B cell (primary cell): ENCODE data around the gene PMM1. TPM values are rescaled to one million over a fixed set of nuclear protein-coding genes. Genes with fewer than 3 reads are reported as not detected.

Source experiments
- ATAC-seq: fragments of 200-7000 bp; cut with Tn5 transposase; one replicate; pipeline ENCODE4 v1.10.0; 2021; ENCODE audit warnings: low read depth, mild to moderate bottlenecking, moderate number of reproducible peaks, moderate library complexity
- CTCF ChIA-PET: fragments of 350-600 bp; sonication (Branson Sonifier 250); formaldehyde crosslinking; loops from one replicate; lab custom pipeline; 2021; ENCODE audit warnings: antibody characterized with exemption, inconsistent platforms; lab: Charles Lee
- POLR2A ChIA-PET: fragments of 350-600 bp; sonication (Branson Sonifier 250); formaldehyde crosslinking; loops from one replicate; lab custom pipeline; 2021; ENCODE audit warnings: antibody characterized with exemption; lab: Charles Lee
- DNase-seq: peaks from one replicate; pipeline ENCODE4 v3.0.0; 2013
- H2AFZ ChIP-seq: 2 replicates; pipeline ENCODE4 v1.6.1; 2012; ENCODE audit warnings: mild to moderate bottlenecking, low read depth, low read length; ENCODE audit not compliant: insufficient read depth, poor library complexity, severe bottlenecking
- H3K27ac ChIP-seq, 2 donors: 1 replicate in 1 of 2; 2 replicates in 1 of 2; pipeline ENCODE4 v1.5.1; 2012 to 2013; ENCODE audit warnings: low read length in 2 of 2, mild to moderate bottlenecking in 2 of 2, moderate library complexity in 1 of 2
- H3K27me3 ChIP-seq, 4 experiments: fragments of 200-600 bp in 1 of 4; sonication (generic) in 1 of 4; replicated peaks in 1 of 4; 1 replicate in 2 of 4; 2 replicates in 2 of 4; pipeline versions ENCODE4 v1.6.1 to v1.7.0; 2013 to 2016; ENCODE audit warnings: low read length in 3 of 4, mild to moderate bottlenecking in 2 of 4, mixed read lengths in 1 of 4, moderate library complexity in 1 of 4; ENCODE audit not compliant: insufficient read depth in 4 of 4, control insufficient read depth in 3 of 4; ENCODE audit errors: control extremely low read depth in 1 of 4
- H3K36me3 ChIP-seq, 2 experiments: replicated peaks in 1 of 2; 1 replicate in 1 of 2; 2 replicates in 1 of 2; pipeline versions ENCODE4 v1.6.1 to v1.7.1; 2013; ENCODE audit warnings: low read length in 1 of 2; ENCODE audit not compliant: insufficient read depth in 2 of 2, control insufficient read depth in 1 of 2; ENCODE audit errors: control extremely low read depth in 1 of 2, extremely low read depth in 1 of 2
- H3K4me1 ChIP-seq, 2 donors: fragments of 200-600 bp in 1 of 2; sonication (generic) in 1 of 2; 1 replicate in 1 of 2; 2 replicates in 1 of 2; pipeline versions ENCODE4 v1.5.1 to v1.6.1; 2013 to 2017; ENCODE audit warnings: low read length in 2 of 2; ENCODE audit not compliant: control insufficient read depth in 2 of 2, insufficient read depth in 2 of 2
- H3K4me2 ChIP-seq: replicated peaks from 2 replicates; pipeline ENCODE3; 2012; ENCODE audit warnings: mild to moderate bottlenecking, low read depth, low read length; ENCODE audit not compliant: poor library complexity, severe bottlenecking
- H3K4me3 ChIP-seq, 5 experiments: fragments of 200-600 bp in 1 of 5; sonication (generic) in 1 of 5; 1 replicate in 3 of 5; 2 replicates in 2 of 5; pipeline versions ENCODE4 v1.5.1 to v1.7.0; 2011 to 2016; ENCODE audit warnings: low read length in 4 of 5, mild to moderate bottlenecking in 4 of 5, low read depth in 2 of 5, control low read depth in 1 of 5, moderate library complexity in 1 of 5; ENCODE audit not compliant: insufficient read depth in 1 of 5; ENCODE audit errors: control extremely low read depth in 1 of 5, extremely low read depth in 1 of 5
- H3K79me2 ChIP-seq: fragments of 200-600 bp; sonication (generic); one replicate; pipeline ENCODE4 v1.6.0; 2016; ENCODE audit warnings: low read length; ENCODE audit not compliant: control insufficient read depth, insufficient read depth
- H3K9ac ChIP-seq: fragments of 200-600 bp; sonication (generic); 2 replicates; pipeline ENCODE4 v1.6.1; 2017; ENCODE audit warnings: mild to moderate bottlenecking, low read length, moderate library complexity
- H3K9me3 ChIP-seq, 3 donors: one replicate each; pipeline versions ENCODE4 v1.6.1 to v1.7.1; 2013; ENCODE audit warnings: low read length in 2 of 3; ENCODE audit not compliant: control insufficient read depth in 2 of 3, insufficient read depth in 1 of 3; ENCODE audit errors: control extremely low read depth in 1 of 3
- H4K20me1 ChIP-seq: 2 replicates; pipeline ENCODE4 v1.6.0; 2012; ENCODE audit warnings: mild to moderate bottlenecking, low read length; ENCODE audit not compliant: insufficient read depth, control insufficient read depth, poor library complexity, severe bottlenecking
- H3K27ac Mint-ChIP-seq: one replicate; pipeline ENCODE4 v1.8.0; 2021; ENCODE audit warnings: mixed read lengths
- H3K27me3 Mint-ChIP-seq: one replicate; pipeline ENCODE4 v1.8.0; 2021; ENCODE audit warnings: mixed read lengths
- H3K4me1 Mint-ChIP-seq: one replicate; pipeline ENCODE4 v1.8.0; 2021; ENCODE audit warnings: mixed read lengths
- H3K4me3 Mint-ChIP-seq: one replicate; pipeline ENCODE4 v1.8.0; 2021; ENCODE audit warnings: mixed read lengths
- H3K9me3 Mint-ChIP-seq: one replicate; pipeline ENCODE4 v1.8.0; 2022; ENCODE audit warnings: mixed read lengths; ENCODE audit not compliant: insufficient read depth
- EZH2 ChIP-seq: IDR thresholded peaks from 2 replicates; pipeline ENCODE4 v1.6.1; 2012; ENCODE audit warnings: borderline replicate concordance, low read depth, mild to moderate bottlenecking, moderate library complexity, low read length; ENCODE audit not compliant: insufficient read depth, poor library complexity, severe bottlenecking
- WGBS: methylation state at CpG from one replicate; pipeline ENCODE4 v1.1.5; 2013; ENCODE audit warnings: missing lambda C conversion rate; ENCODE audit not compliant: insufficient coverage; 5-methylcytosine and 5-hydroxymethylcytosine counted together
- intact Hi-C: fragments of 100-400 bp; cut with micrococcal nuclease; formaldehyde crosslinking; loops from one replicate; pipeline ENCODE4 v1.10.0; 2022
- polyA plus RNA-seq: library from polyadenylated mRNA; depleted of rRNA; stranded (reverse); fragments of >200 nt; gene quantifications from 2 replicates; pipeline ENCODE4 v1.2.3, GENCODE V29; 2012
- total RNA-seq, 2 donors: library from RNA; stranded (reverse); fragments of 120-200 nt in 1 of 2; gene quantifications; 1 replicate in 1 of 2; 2 replicates in 1 of 2; pipeline versions ENCODE4 v1.2.3 to v1.2.4, GENCODE V29; 2013 to 2022
- TF ChIP-seq, protein P1 (sequence below): fragments of 200-600 bp; IDR thresholded peaks from one replicate; pipeline ENCODE4 v1.8.0; 2022; ENCODE audit warnings: antibody characterized with exemption, mild to moderate bottlenecking

Gene PMM1
- total and polyA plus RNA-seq, 2 donors (not counting 1 experiment from before 2014, with no cell fraction given), result 23.3 to 24.8 TPM

DNA sequence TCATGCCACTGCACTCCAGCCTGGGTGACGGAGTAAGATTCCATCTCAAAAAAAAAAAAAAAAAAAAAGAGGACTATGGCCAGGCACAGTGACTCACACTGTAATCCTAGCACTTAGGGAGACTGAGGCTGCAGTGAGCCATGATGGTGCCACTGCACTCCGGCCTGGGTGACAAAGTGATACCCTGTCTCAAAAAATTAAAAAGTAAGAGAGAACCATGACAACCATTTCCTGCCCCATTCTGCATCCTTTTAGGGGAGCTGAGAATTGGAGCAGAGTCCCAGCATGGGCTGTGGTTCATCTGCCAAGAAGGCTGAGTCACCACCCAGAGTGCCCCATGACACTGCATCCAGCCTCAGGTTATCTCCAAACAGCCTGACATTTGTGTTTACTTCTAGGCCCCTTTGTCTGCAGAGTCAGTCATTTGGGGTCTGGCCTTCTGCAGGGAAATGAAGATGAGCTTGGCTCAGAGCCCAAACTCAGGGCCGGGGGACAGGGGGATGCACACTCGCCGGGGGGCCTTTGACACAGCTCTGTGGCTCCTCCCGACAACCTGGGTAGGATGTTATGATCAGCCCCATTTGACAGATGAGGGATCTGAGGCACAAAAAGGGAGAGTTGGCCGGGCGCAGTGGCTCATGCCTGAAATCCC is 24.1 kb downstream of the PMM1 start:
- DNase-seq (no peak), ATAC-seq (no peak)
- Mint-ChIP-seq H3K4me3 (no peak overlapping the region), H3K4me1 (no peaks in the 10 kb centered on the region), H3K27me3 (peaks cover 21% of the 10 kb centered on the region), H3K27ac (no peak overlapping the region), H3K9me3 (no peaks in the 10 kb centered on the region)
- intact Hi-C loops, result no loop called here
- Histone ChIP-seq H3K4me1 (no peaks in the 10 kb centered on the region), H3K27ac (no peak overlapping the region), H2AFZ (no peak overlapping the region), H3K36me3 (no peaks in the 10 kb centered on the region), H3K9me3 (no peaks in the 10 kb centered on the region), H3K79me2 (no peaks in the 10 kb centered on the region), H3K27me3 (peaks cover 0 to 24% (median 2%) of the 10 kb centered on the region in 4 experiments), H3K9ac (no peak overlapping the region), H3K4me2 (no peak overlapping the region), H3K4me3 (no peak overlapping the region), H4K20me1 (no peaks in the 10 kb centered on the region)
- WGBS, result 74% methylated on average over 8 of the region's 8 CpGs
- TF ChIP-seq, protein P1, sequence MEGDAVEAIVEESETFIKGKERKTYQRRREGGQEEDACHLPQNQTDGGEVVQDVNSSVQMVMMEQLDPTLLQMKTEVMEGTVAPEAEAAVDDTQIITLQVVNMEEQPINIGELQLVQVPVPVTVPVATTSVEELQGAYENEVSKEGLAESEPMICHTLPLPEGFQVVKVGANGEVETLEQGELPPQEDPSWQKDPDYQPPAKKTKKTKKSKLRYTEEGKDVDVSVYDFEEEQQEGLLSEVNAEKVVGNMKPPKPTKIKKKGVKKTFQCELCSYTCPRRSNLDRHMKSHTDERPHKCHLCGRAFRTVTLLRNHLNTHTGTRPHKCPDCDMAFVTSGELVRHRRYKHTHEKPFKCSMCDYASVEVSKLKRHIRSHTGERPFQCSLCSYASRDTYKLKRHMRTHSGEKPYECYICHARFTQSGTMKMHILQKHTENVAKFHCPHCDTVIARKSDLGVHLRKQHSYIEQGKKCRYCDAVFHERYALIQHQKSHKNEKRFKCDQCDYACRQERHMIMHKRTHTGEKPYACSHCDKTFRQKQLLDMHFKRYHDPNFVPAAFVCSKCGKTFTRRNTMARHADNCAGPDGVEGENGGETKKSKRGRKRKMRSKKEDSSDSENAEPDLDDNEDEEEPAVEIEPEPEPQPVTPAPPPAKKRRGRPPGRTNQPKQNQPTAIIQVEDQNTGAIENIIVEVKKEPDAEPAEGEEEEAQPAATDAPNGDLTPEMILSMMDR, result no peak
- TF ChIP-seq EZH2, result no peak
- POLR2A ChIA-PET, result no interaction called here
- CTCF ChIA-PET, result interaction anchor here (1.0 kb wide), 1 partner anchor 39 kb away, joined by 4 read pairs; no protein-coding TSS in a partner anchor

DNA sequence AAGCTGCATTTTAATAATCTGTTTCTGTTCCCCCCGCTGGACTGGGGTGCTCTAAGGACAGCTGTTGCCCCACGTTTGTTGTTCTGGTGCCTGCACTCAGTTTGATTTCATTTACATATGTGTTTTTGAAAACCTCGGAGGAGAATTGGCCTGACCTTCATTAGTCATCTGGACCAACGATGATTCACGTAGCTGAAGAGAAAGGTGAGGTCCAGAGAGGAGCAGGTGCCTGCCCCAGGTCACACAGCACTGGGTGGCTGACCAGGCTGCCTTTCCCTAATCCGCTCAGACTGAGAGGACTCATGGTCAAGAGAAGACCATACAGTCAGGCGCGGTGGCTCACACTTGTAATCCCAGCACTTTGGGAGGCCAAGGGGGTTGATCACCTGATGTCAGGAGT is 25.1 kb downstream of the PMM1 start:
- Mint-ChIP-seq H3K27me3 (peaks cover 28% of the 10 kb centered on the region), H3K27ac (no peak overlapping the region), H3K4me1 (no peaks in the 10 kb centered on the region), H3K9me3 (no peaks in the 10 kb centered on the region), H3K4me3 (no peak overlapping the region)
- Histone ChIP-seq H2AFZ (no peak overlapping the region), H3K4me3 (no peak overlapping the region), H3K36me3 (no peaks in the 10 kb centered on the region), H3K4me2 (no peak overlapping the region), H3K4me1 (no peaks in the 10 kb centered on the region), H3K9me3 (no peaks in the 10 kb centered on the region), H3K79me2 (no peaks in the 10 kb centered on the region), H3K27ac (no peak overlapping the region), H4K20me1 (no peaks in the 10 kb centered on the region), H3K9ac (no peak overlapping the region), H3K27me3 (peaks cover 0 to 31% (median 6%) of the 10 kb centered on the region in 4 experiments)
- no peak for DNase-seq
- TF ChIP-seq, protein P1, result no peak
- TF ChIP-seq EZH2, result no peak
- CTCF ChIA-PET, result no interaction called here
- intact Hi-C loops, result no loop called here
- 83% methylated on average over 7 of the region's 8 CpGs for WGBS
- ATAC-seq, result no peak
- POLR2A ChIA-PET, result no interaction called here
